T-helper 22 cell (primary cell): ENCODE data around the gene ROR1.

Experiments used
- DNase-seq: peaks from one replicate; pipeline ENCODE4 v3.0.0-alpha.2; 2020; ENCODE audit warnings: low read depth

Gene ROR1

GRCh38 chr1:63859480-63860275 is 85.9 kb downstream of the ROR1 start:
- DNase-seq, result no peak

GRCh38 chr1:63861052-63861691 is 87.4 kb downstream of the ROR1 start:
- no peak for DNase-seq

GRCh38 chr1:63863145-63863544 is 89.3 kb downstream of the ROR1 start:
- no peak for DNase-seq

GRCh38 chr1:63864224-63864641 is 90.4 kb downstream of the ROR1 start:
- DNase-seq, result no peak

- no peak for DNase-seq
Measured at GRCh38 chr1:63865561-63865960, 91.7 kb downstream of the ROR1 start.

- DNase-seq, result no peak
Measured at GRCh38 chr1:63866084-63866483, 92.3 kb downstream of the ROR1 start.

- no peak for DNase-seq
Measured at GRCh38 chr1:63867429-63868176, 93.8 kb downstream of the ROR1 start.

GRCh38 chr1:63868268-63868781 is 94.5 kb downstream of the ROR1 start:
- no peak for DNase-seq

GRCh38 chr1:63870152-63870551 is 96.3 kb downstream of the ROR1 start:
- DNase-seq, result no peak

GRCh38 chr1:63871463-63871862 is 97.6 kb downstream of the ROR1 start:
- DNase-seq, result no peak

- DNase-seq, result no peak
Measured at GRCh38 chr1:63873751-63874150, 99.9 kb downstream of the ROR1 start.

GRCh38 chr1:63874278-63874880 is 100.6 kb downstream of the ROR1 start:
- DNase-seq, result no peak

GRCh38 chr1:63875636-63876035 is 101.8 kb downstream of the ROR1 start:
- no peak for DNase-seq

GRCh38 chr1:63877021-63877767 is 103.4 kb downstream of the ROR1 start:
- no peak for DNase-seq

- DNase-seq, result no peak
Measured at GRCh38 chr1:63877816-63878215, 104.0 kb downstream of the ROR1 start.

- DNase-seq, result no peak
Measured at GRCh38 chr1:63878932-63879331, 105.1 kb downstream of the ROR1 start.

- no peak for DNase-seq
Measured at GRCh38 chr1:63880958-63881576, 107.2 kb downstream of the ROR1 start.

GRCh38 chr1:63882048-63882704 is 108.4 kb downstream of the ROR1 start:
- no peak for DNase-seq

GRCh38 chr1:63883494-63884235 is 109.8 kb downstream of the ROR1 start:
- no peak for DNase-seq

- no peak for DNase-seq
Measured at GRCh38 chr1:63884486-63884885, 110.7 kb downstream of the ROR1 start.
